Measurements from ENCODE around the gene ZNF326.

GRCh38 chr1:90039652-90040051 is 44.7 kb downstream of the ZNF326 start:
- TF ChIP-seq CTCF (conservative IDR thresholded peaks at IDR 0.05; ENCODE audit: low read depth, low read length) (no peak), EZH2 (IDR thresholded peaks at IDR 0.05; ENCODE audit: borderline replicate concordance, low read depth, low read length, poor library complexity, severe bottlenecking) (no peak)
